HCT116 (cell line): Measurements from ENCODE around the gene CFAP46. TPM values are rescaled to one million over a fixed set of nuclear protein-coding genes. Genes with fewer than 3 reads are reported as not detected.

Source experiments
- ATAC-seq: fragments of 200-7000 bp; cut with Tn5 transposase; 2 replicates; pipeline ENCODE4 v1.9.1; 2020; ENCODE audit warnings: mild to moderate bottlenecking, moderate library complexity
- BruUV-seq: library from RNA; stranded (reverse); fragments of 400-500 nt; replicated peaks from 2 replicates; lab custom pipeline; 2021; lab: Mats Ljungman, UMichigan
- CTCF ChIA-PET: fragments of 300-600 bp; sonication (Branson Sonifier 250); formaldehyde crosslinking; loops from one replicate; lab custom pipeline; 2021; ENCODE audit warnings: antibody characterized with exemption; lab: Charles Lee
- POLR2A ChIA-PET: fragments of 300-600, 350-600 bp; sonication (Branson Sonifier 250); formaldehyde crosslinking; loops from one replicate; lab custom pipeline; 2021; ENCODE audit warnings: antibody characterized with exemption; lab: Charles Lee
- RAD21 ChIA-PET, 2 experiments: fragments of 300-600 bp; sonication (Branson Sonifier 250); formaldehyde crosslinking; loops; one replicate each; lab custom pipeline; 2023; ENCODE audit warnings: low total read pairs in 2 of 2; ENCODE audit not compliant: uncharacterized antibody in 2 of 2, unreplicated experiment in 2 of 2, low non-redundant PET in 1 of 2; lab: Charles Lee
- DNase-seq: peaks from one replicate; pipeline ENCODE4 v3.0.0-alpha.2; 2010; ENCODE audit warnings: low read depth, low spot score
- H2AFZ ChIP-seq: fragments of 200-600 bp; shearing (Covaris generic), sonication (generic); 2 replicates; pipeline ENCODE4 v1.6.1; 2017; ENCODE audit warnings: low read depth, mixed run types, mixed read lengths, antibody characterized with exemption, low read length; ENCODE audit not compliant: poor library complexity, severe bottlenecking
- H3K27ac ChIP-seq: 2 replicates; pipeline ENCODE4 v1.5.1; 2012; ENCODE audit warnings: low read depth, low read length
- H3K27me3 ChIP-seq: fragments of 200-600 bp; sonication (generic); 2 replicates; pipeline ENCODE4 v1.6.1; 2016; ENCODE audit warnings: mixed run types, low read length, mixed read lengths; ENCODE audit not compliant: insufficient read depth
- H3K36me3 ChIP-seq, 2 experiments: fragments of 200-500 bp in 1 of 2; fragments of 200-600 bp in 1 of 2; sonication (Bioruptor generic) in 1 of 2; sonication (generic) in 1 of 2; 2 replicates each; pipeline versions ENCODE4 v1.5.1 to v1.6.1; 2014 to 2016; ENCODE audit warnings: low read length in 2 of 2, inconsistent platforms in 1 of 2, mixed read lengths in 1 of 2, mixed run types in 1 of 2; ENCODE audit not compliant: insufficient read depth in 2 of 2, control insufficient read depth in 1 of 2
- H3K4me1 ChIP-seq, 2 experiments: fragments of 200-600 bp in 1 of 2; sonication (generic) in 1 of 2; 2 replicates each; pipeline versions ENCODE4 v1.5.1 to v1.6.1; 2012 to 2017; ENCODE audit warnings: low read length in 2 of 2, inconsistent platforms in 1 of 2, mild to moderate bottlenecking in 1 of 2, mixed read lengths in 1 of 2, mixed run types in 1 of 2, moderate library complexity in 1 of 2; ENCODE audit not compliant: insufficient read depth in 2 of 2, control insufficient read depth in 1 of 2
- H3K4me2 ChIP-seq: fragments of 200-600 bp; sonication (generic); 2 replicates; pipeline ENCODE4 v1.6.1; 2017; ENCODE audit warnings: mixed run types, low read length, mixed read lengths
- H3K4me3 ChIP-seq, 2 experiments: fragments of 200-600 bp in 1 of 2; sonication (generic) in 1 of 2; replicated peaks in 1 of 2; 2 replicates each; pipeline ENCODE4 v1.5.1; 2011 to 2016; ENCODE audit warnings: low read length in 2 of 2, control low read depth in 1 of 2, low read depth in 1 of 2, mild to moderate bottlenecking in 1 of 2, mixed read lengths in 1 of 2, mixed run types in 1 of 2
- H3K79me2 ChIP-seq: fragments of 200-600 bp; sonication (generic); 2 replicates; pipeline ENCODE4 v1.6.1; 2017; ENCODE audit warnings: mild to moderate bottlenecking, mixed run types, low read length, moderate library complexity, mixed read lengths; ENCODE audit not compliant: insufficient read depth
- H3K9ac ChIP-seq: fragments of 200-600 bp; sonication (generic); 2 replicates; pipeline ENCODE4 v1.6.1; 2016; ENCODE audit warnings: low read length, mixed read lengths
- H3K9me2 ChIP-seq: fragments of 200-600 bp; sonication (generic), shearing (Covaris generic); 2 replicates; pipeline ENCODE4 v1.6.1; 2017; ENCODE audit warnings: mixed run types, mild to moderate bottlenecking, moderate library complexity; ENCODE audit not compliant: insufficient read depth
- H3K9me3 ChIP-seq, 2 experiments: fragments of 200-500 bp in 1 of 2; fragments of 200-600 bp in 1 of 2; sonication (Bioruptor generic) in 1 of 2; sonication (generic) in 1 of 2; 2 replicates each; pipeline ENCODE4 v1.6.1; 2014 to 2017; ENCODE audit warnings: low read length in 2 of 2, mixed read lengths in 2 of 2, inconsistent platforms in 1 of 2, low read depth in 1 of 2, mild to moderate bottlenecking in 1 of 2, mixed run types in 1 of 2, moderate library complexity in 1 of 2; ENCODE audit not compliant: control insufficient read depth in 1 of 2, insufficient read depth in 1 of 2
- H4K20me1 ChIP-seq: fragments of 200-600 bp; sonication (generic), shearing (Covaris generic); 2 replicates; pipeline ENCODE4 v1.6.1; 2017; ENCODE audit warnings: mixed run types, mild to moderate bottlenecking, moderate library complexity; ENCODE audit not compliant: insufficient read depth
- EGR1 ChIP-seq: IDR thresholded peaks from 2 replicates; pipeline ENCODE4 v1.6.1; 2012; ENCODE audit warnings: low read depth
- EZH2phosphoT487 ChIP-seq: fragments of 200-600 bp; IDR thresholded peaks from 2 replicates; pipeline ENCODE4 v1.6.1; 2018; ENCODE audit warnings: antibody characterized with exemption, borderline replicate concordance
- JUND ChIP-seq: IDR thresholded peaks from 2 replicates; pipeline ENCODE4 v1.6.1; 2012
- POLR2AphosphoS5 ChIP-seq: IDR thresholded peaks from 2 replicates; pipeline ENCODE4 v1.6.1; 2011; ENCODE audit warnings: mild to moderate bottlenecking, low read depth, low read length, moderate library complexity
- SIN3A ChIP-seq: IDR thresholded peaks from 2 replicates; pipeline ENCODE4 v1.6.1; 2012; ENCODE audit warnings: low read depth
- SRF ChIP-seq: IDR thresholded peaks from 2 replicates; pipeline ENCODE4 v1.6.1; 2012; ENCODE audit warnings: low read depth
- ZNF274 ChIP-seq: fragments of 200-500 bp; sonication (Bioruptor generic); IDR thresholded peaks from 2 replicates; pipeline ENCODE4 v1.6.1; 2014; ENCODE audit warnings: mild to moderate bottlenecking, low read depth, low read length, inconsistent platforms
- intact Hi-C: fragments of 100-400 bp; cut with micrococcal nuclease; formaldehyde crosslinking; loops from 2 replicates; pipeline ENCODE4 v1.10.0; 2022
- total RNA-seq: library from RNA; stranded (reverse); gene quantifications from one replicate; pipeline ENCODE4 v1.2.1, GENCODE V29; 2021; ENCODE audit not compliant: unreplicated experiment
- TF ChIP-seq, protein P1 (sequence below): IDR thresholded peaks from 2 replicates; pipeline ENCODE4 v1.6.1; 2011; ENCODE audit warnings: mild to moderate bottlenecking, low read length, moderate library complexity; ENCODE audit not compliant: insufficient replicate concordance; ENCODE audit errors: extremely low read depth

CFAP46 gene
- total RNA-seq, 1 experiment from 2014 or later = 1.4 TPM

DNA sequence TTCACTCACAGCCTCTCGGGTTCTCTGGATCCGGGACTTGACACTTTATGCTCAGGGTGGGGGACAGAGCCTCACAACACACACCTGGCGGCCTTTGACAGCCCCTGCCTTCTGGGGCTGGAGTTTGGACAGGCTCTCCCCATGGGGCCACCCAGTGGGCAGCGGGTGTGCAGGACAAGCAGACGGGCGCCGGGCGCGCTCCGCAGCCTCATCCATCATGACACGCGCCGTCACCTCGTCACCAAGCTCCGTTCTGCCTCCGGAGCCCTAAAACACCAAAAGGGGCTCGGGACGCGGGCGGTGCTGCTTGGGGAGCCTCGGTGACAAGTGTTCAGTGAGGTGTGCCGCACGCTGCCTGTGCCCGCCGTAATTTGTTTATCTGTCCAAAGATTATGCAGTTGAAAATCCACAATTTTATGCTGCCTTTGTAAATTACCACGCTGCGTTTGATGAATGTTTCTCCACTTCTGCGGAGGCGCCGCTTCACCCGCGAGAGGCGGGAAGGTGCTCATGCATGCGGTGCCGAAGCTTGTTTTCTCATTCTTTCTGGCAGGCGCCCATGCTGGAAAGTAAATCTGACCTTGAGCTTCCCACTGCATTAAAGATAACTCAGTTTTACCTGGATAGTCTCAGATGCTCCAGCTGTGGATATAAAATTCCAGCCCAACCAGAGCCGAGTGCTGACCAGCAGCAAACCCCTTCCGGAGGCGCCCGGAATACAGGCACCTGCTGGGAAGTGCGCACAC, 162.6 kb downstream of the CFAP46 start:
- Histone ChIP-seq H3K4me2 (no peak overlapping the region), H3K4me3 (no peak overlapping the region), H3K9me3 (no peaks in the 10 kb centered on the region), H3K36me3 (no peaks in the 10 kb centered on the region)
- ATAC-seq = no peak
- no TSS peak for BruUV-seq
- intact Hi-C loops = no loop called here
- TF ChIP-seq SIN3A = no peak
- TF ChIP-seq, all 23 proteins: peak for 0
- no peaks in the 10 kb centered on the region for H3K79me2 ChIP-seq
- H3K9me2 ChIP-seq = no peaks in the 10 kb centered on the region
- CTCF ChIA-PET = no interaction called here
- POLR2A ChIA-PET = no interaction called here
- RAD21 ChIA-PET = no interaction called here
- H4K20me1 ChIP-seq = no peaks in the 10 kb centered on the region
- H3K4me1 ChIP-seq = 0 out of 4 replicates have a peak, but pooled peaks cover 0 to 3% of the 10 kb centered on the region in 2 experiments
- no peaks in the 10 kb centered on the region for H3K27me3 ChIP-seq
- H3K9ac ChIP-seq = no peak overlapping the region
- no peak for DNase-seq
- H2AFZ ChIP-seq = no peak overlapping the region
- no peak overlapping the region for H3K27ac ChIP-seq

DNA sequence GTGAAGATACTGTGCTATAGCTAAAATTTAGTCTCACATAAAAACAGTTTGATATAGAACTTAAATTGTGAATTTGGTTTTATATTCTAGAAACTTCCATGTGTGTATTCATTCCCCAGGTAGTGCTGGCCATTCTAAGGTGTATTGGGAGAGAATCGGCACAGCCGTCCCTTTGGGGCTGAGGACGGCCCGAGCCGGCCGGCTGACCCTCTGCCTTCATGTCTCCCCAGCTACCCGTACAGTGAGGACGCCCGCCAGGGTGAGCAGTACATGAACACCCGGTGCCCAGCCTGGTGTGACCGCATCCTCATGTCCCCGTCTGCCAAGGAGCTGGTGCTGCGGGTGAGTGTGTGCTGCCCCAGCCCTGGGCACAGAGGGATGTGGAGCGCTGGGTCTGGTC, 164.9 kb downstream of the CFAP46 start:
- POLR2A ChIA-PET = no interaction called here

More for the DNA sequence above, 164.9 kb downstream of the CFAP46 start:
- no peak overlapping the region for H3K4me3 ChIP-seq
- H3K9ac ChIP-seq = no peak overlapping the region
- no peak for DNase-seq
- H3K9me3 ChIP-seq = no peaks in the 10 kb centered on the region
- H3K4me2 ChIP-seq = no peak overlapping the region
- no TSS peak for BruUV-seq
- intact Hi-C loops = no loop called here
- no peak for TF ChIP-seq SIN3A
- no peak for TF ChIP-seq EGR1
- no peak for TF ChIP-seq ZNF274
- TF ChIP-seq SRF = no peak
- no peak for TF ChIP-seq JUND
- TF ChIP-seq POLR2AphosphoS5 = no peak
- no peak for TF ChIP-seq EZH2phosphoT487
- TF ChIP-seq, protein P1, sequence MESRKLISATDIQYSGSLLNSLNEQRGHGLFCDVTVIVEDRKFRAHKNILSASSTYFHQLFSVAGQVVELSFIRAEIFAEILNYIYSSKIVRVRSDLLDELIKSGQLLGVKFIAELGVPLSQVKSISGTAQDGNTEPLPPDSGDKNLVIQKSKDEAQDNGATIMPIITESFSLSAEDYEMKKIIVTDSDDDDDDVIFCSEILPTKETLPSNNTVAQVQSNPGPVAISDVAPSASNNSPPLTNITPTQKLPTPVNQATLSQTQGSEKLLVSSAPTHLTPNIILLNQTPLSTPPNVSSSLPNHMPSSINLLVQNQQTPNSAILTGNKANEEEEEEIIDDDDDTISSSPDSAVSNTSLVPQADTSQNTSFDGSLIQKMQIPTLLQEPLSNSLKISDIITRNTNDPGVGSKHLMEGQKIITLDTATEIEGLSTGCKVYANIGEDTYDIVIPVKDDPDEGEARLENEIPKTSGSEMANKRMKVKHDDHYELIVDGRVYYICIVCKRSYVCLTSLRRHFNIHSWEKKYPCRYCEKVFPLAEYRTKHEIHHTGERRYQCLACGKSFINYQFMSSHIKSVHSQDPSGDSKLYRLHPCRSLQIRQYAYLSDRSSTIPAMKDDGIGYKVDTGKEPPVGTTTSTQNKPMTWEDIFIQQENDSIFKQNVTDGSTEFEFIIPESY = no peak
- no peaks in the 10 kb centered on the region for H3K27me3 ChIP-seq
- no peaks in the 10 kb centered on the region for H3K79me2 ChIP-seq
- no peaks in the 10 kb centered on the region for H4K20me1 ChIP-seq
- RAD21 ChIA-PET = no interaction called here
- no peaks in the 10 kb centered on the region for H3K9me2 ChIP-seq
- 0 out of 4 replicates have a peak, but pooled peaks cover 0 to 3% of the 10 kb centered on the region in 2 experiments for H3K4me1 ChIP-seq
- no peak overlapping the region for H3K27ac ChIP-seq
- ATAC-seq = no peak
- H3K36me3 ChIP-seq = no peaks in the 10 kb centered on the region
- H2AFZ ChIP-seq = no peak overlapping the region
- CTCF ChIA-PET = no interaction called here
